HepG2 (cell line): ENCODE results near the gene FAM89B. TPM values are rescaled to one million over a fixed set of nuclear protein-coding genes. Genes with fewer than 3 reads are reported as not detected.

ENCODE experiments used
- ATAC-seq: fragments of 200-7000 bp; cut with Tn5 transposase; 3 replicates; pipeline ENCODE4 v1.9.1; 2020; ENCODE audit warnings: mild to moderate bottlenecking, moderate library complexity
- BruUV-seq: library from RNA; stranded (reverse); fragments of 400-500 nt; replicated peaks from 2 replicates; lab custom pipeline; 2021; lab: Mats Ljungman, UMichigan
- CTCF ChIA-PET: fragments of 300-600 bp; formaldehyde crosslinking; extraction: SDS; loops from one replicate; lab custom pipeline; 2021; ENCODE audit warnings: low total read pairs, inconsistent platforms, low intra/inter-chr PET ratio; lab: Yijun Ruan, JAX
- POLR2A ChIA-PET: fragments of 350-600 bp; sonication (Branson Sonifier 250); formaldehyde crosslinking; loops from one replicate; lab custom pipeline; 2020; ENCODE audit warnings: antibody characterized with exemption, inconsistent platforms; lab: Yijun Ruan, JAX
- DNase-seq: peaks from one replicate; pipeline ENCODE4 v3.0.0-alpha.2; 2015; ENCODE audit warnings: low spot score
- FAIRE-seq: peaks from 3 replicates; lab custom pipeline; 2011; peaks lifted over from hg19 to GRCh38; lab: Jason Lieb, UNC
- H2AFZ ChIP-seq: one replicate; pipeline ENCODE4 v1.6.1; 2011; ENCODE audit warnings: low read length, inconsistent platforms
- H3K27ac ChIP-seq: fragments of 300-600 bp; 3 replicates; pipeline ENCODE4 v1.8.0; 2011; ENCODE audit warnings: mixed run types, mild to moderate bottlenecking, mixed read lengths, low read length, inconsistent platforms; ENCODE audit not compliant: insufficient read depth; ENCODE audit errors: extremely low read length
- H3K27me3 ChIP-seq, 2 experiments: fragments of 200-600 bp in 1 of 2; 2 replicates in 1 of 2; 3 replicates in 1 of 2; pipeline versions ENCODE4 v1.6.0 to v1.8.0; 2011; ENCODE audit warnings: low read length in 2 of 2, mild to moderate bottlenecking in 2 of 2, moderate library complexity in 2 of 2, inconsistent platforms in 1 of 2; ENCODE audit not compliant: insufficient read depth in 2 of 2, control insufficient read depth in 1 of 2
- H3K36me3 ChIP-seq, 2 experiments: fragments of 200-600 bp in 1 of 2; replicated peaks in 1 of 2; 2 replicates in 1 of 2; 3 replicates in 1 of 2; pipeline versions ENCODE4 v1.5.1 to v1.8.0; 2011; ENCODE audit warnings: low read length in 2 of 2, inconsistent platforms in 1 of 2; ENCODE audit not compliant: insufficient read depth in 2 of 2, control insufficient read depth in 1 of 2
- H3K4me1 ChIP-seq: 2 replicates; pipeline ENCODE4 v1.5.1; 2012; ENCODE audit warnings: low read length, inconsistent platforms; ENCODE audit not compliant: insufficient read depth
- H3K4me2 ChIP-seq: 2 replicates; pipeline ENCODE4 v1.6.0; 2011; ENCODE audit warnings: low read depth, low read length, inconsistent platforms
- H3K4me3 ChIP-seq, 3 experiments: fragments of 200-600 bp in 1 of 3; sonication (generic), shearing (Covaris generic) in 1 of 3; replicated peaks in 1 of 3; 2 replicates each; pipeline ENCODE4 v1.5.1; 2011 to 2016; ENCODE audit warnings: low read length in 3 of 3, inconsistent platforms in 2 of 3, low read depth in 2 of 3, mild to moderate bottlenecking in 2 of 3, control low read depth in 1 of 3, mixed read lengths in 1 of 3; ENCODE audit not compliant: insufficient read depth in 1 of 3
- H3K79me2 ChIP-seq: one replicate; pipeline ENCODE4 v1.6.1; 2011; ENCODE audit warnings: low read length, inconsistent platforms; ENCODE audit not compliant: insufficient read depth
- H3K9ac ChIP-seq: 2 replicates; pipeline ENCODE4 v1.6.0; 2011; ENCODE audit warnings: mild to moderate bottlenecking, low read depth, low read length, inconsistent platforms; ENCODE audit not compliant: insufficient read depth
- H3K9me3 ChIP-seq: 2 replicates; pipeline ENCODE4 v1.5.1; 2012; ENCODE audit warnings: mild to moderate bottlenecking, low read length
- H4K20me1 ChIP-seq: 2 replicates; pipeline ENCODE4 v1.6.0; 2011; ENCODE audit warnings: inconsistent platforms, mild to moderate bottlenecking, low read length, moderate library complexity; ENCODE audit not compliant: insufficient read depth
- CEBPB ChIP-seq: IDR thresholded peaks from 2 replicates; pipeline ENCODE4 v1.6.1; 2011; ENCODE audit warnings: low read depth, low read length, improper control_type of control experiment, borderline replicate concordance
- ETV5 ChIP-seq: IDR thresholded peaks from 2 replicates; pipeline ENCODE4 v1.6.1; 2018; ENCODE audit warnings: missing biosample characterization, missing genetic modification reagents, inconsistent platforms, borderline replicate concordance
- GATAD2A ChIP-seq: IDR thresholded peaks from 2 replicates; pipeline ENCODE4 v1.6.1; 2016
- GLI4 ChIP-seq: sonication (generic); formaldehyde crosslinking; IDR thresholded peaks from 2 replicates; pipeline ENCODE4 v1.5.1; 2020; ENCODE audit warnings: missing genetic modification reagents, mild to moderate bottlenecking, moderate library complexity, borderline replicate concordance
- NKX3-1 ChIP-seq: sonication (generic); formaldehyde crosslinking; IDR thresholded peaks from 2 replicates; pipeline ENCODE4 v1.5.0; 2020; ENCODE audit warnings: missing genetic modification reagents
- NR2F6 ChIP-seq, 2 experiments: IDR thresholded peaks; 2 replicates each; pipeline ENCODE4 v1.6.1; 2016; ENCODE audit warnings: antibody characterized with exemption in 1 of 2, mild to moderate bottlenecking in 1 of 2
- SAP130 ChIP-seq: IDR thresholded peaks from 2 replicates; pipeline ENCODE4 v1.6.1; 2016; ENCODE audit warnings: low read depth
- SOX13 ChIP-seq, 3 experiments: fragments of 450-650 bp in 1 of 3; sonication (generic) in 1 of 3; formaldehyde crosslinking in 1 of 3; IDR thresholded peaks in 2 of 3; conservative IDR thresholded peaks in 1 of 3; 2 replicates each; pipeline versions ENCODE4 v1.5.0 to v1.6.1; 2016 to 2020; ENCODE audit warnings: antibody characterized with exemption in 1 of 3, mild to moderate bottlenecking in 1 of 3, missing compliant biosample characterization in 1 of 3, missing genetic modification reagents in 1 of 3, moderate library complexity in 1 of 3
- STAT5B ChIP-seq: sonication (generic); formaldehyde crosslinking; IDR thresholded peaks from 2 replicates; pipeline ENCODE4 v1.4.0; 2020; ENCODE audit warnings: missing genetic modification reagents
- ZFP36 ChIP-seq: fragments of 150-350 bp; IDR thresholded peaks from 2 replicates; pipeline ENCODE4 v1.6.1; 2018; ENCODE audit warnings: borderline replicate concordance, low read length, low read depth; ENCODE audit not compliant: partially characterized antibody
- ZMYM4 ChIP-seq: sonication (generic); formaldehyde crosslinking; IDR thresholded peaks from 2 replicates; pipeline ENCODE4 v1.8.1; 2023; ENCODE audit warnings: mild to moderate bottlenecking, missing genetic modification reagents
- ZNF326 ChIP-seq: sonication (generic); formaldehyde crosslinking; IDR thresholded peaks from 2 replicates; pipeline ENCODE4 v1.4.0; 2020; ENCODE audit warnings: missing genetic modification reagents, borderline replicate concordance
- ZNF350 ChIP-seq: sonication (generic); formaldehyde crosslinking; IDR thresholded peaks from 2 replicates; pipeline ENCODE4 v1.4.0; 2020; ENCODE audit warnings: mild to moderate bottlenecking, low read depth, missing genetic modification reagents, borderline replicate concordance
- ZNF567 ChIP-seq: sonication (generic); formaldehyde crosslinking; IDR thresholded peaks from 2 replicates; pipeline ENCODE4 v1.8.1; 2023; ENCODE audit warnings: mild to moderate bottlenecking, missing genetic modification reagents, borderline replicate concordance
- ZNF746 ChIP-seq: sonication (generic); formaldehyde crosslinking; IDR thresholded peaks from 2 replicates; pipeline ENCODE4 v1.8.0; 2022; ENCODE audit warnings: mild to moderate bottlenecking, missing genetic modification reagents
- ZSCAN25 ChIP-seq: sonication (generic); formaldehyde crosslinking; IDR thresholded peaks from 2 replicates; pipeline ENCODE4 v1.8.0; 2022; ENCODE audit warnings: mild to moderate bottlenecking, missing genetic modification reagents
- WGBS: methylation state at CpG from one replicate; pipeline ENCODE4 v1.1.6; 2017; ENCODE audit warnings: low lambda C conversion rate; 5-methylcytosine and 5-hydroxymethylcytosine counted together
- in situ Hi-C: cut with HindIII; loops from 2 replicates; pipeline ENCODE4 v1.10.0; 2017; ENCODE audit warnings: low pct_unique_long_range_greater_than_20kb; ENCODE audit not compliant: extremely low pct_ligation_motif_present
- intact Hi-C: fragments of 100-400 bp; cut with micrococcal nuclease; formaldehyde crosslinking; loops from one replicate; pipeline ENCODE4 v1.10.0; 2022; ENCODE audit not compliant: unreplicated experiment
- polyA plus RNA-seq, 8 experiments: library from polyadenylated mRNA; depleted of rRNA in 3 of 8; stranded (reverse) in 7 of 8; unstranded in 1 of 8; fragments of >200 nt; fragmentation: Illumina TruSeq in 4 of 8; extraction: Trizol in 4 of 8; gene quantifications; 2 replicates each; pipeline versions ENCODE4 v1.2.1 to v1.2.3, GENCODE V29; 2011 to 2016; ENCODE audit warnings: low read depth in 4 of 8, missing spikeins in 1 of 8, mixed read lengths in 1 of 8; ENCODE audit not compliant: insufficient read depth in 1 of 8
- total RNA-seq, 5 experiments: library from RNA; depleted of rRNA; stranded (reverse); fragments of >200 nt; fragmentation: Illumina TruSeq; extraction: Trizol; gene quantifications; 2 replicates each; pipeline ENCODE4 v1.2.3, GENCODE V29; 2016; ENCODE audit warnings: low read depth in 1 of 5
- TF ChIP-seq, protein P1 (sequence below): IDR thresholded peaks from 2 replicates; pipeline ENCODE4 v1.6.1; 2016; ENCODE audit warnings: mild to moderate bottlenecking, missing biosample characterization, missing genetic modification reagents
- TF ChIP-seq, protein P2 (sequence below): sonication (generic); formaldehyde crosslinking; IDR thresholded peaks from 2 replicates; pipeline ENCODE4 v1.5.1; 2020; ENCODE audit warnings: mild to moderate bottlenecking, missing genetic modification reagents

FAM89B gene
- total and polyA plus RNA-seq, 2 of the 13 experiments (the other 11 are each of a cell fraction or from before 2014, with no cell fraction given): 5.7 to 8.0 TPM

- ChIA-PET CTCF (no interaction called here), POLR2A (interaction anchor here (1.2 to 3.4 kb wide), 11 partner anchors 9 to 137 kb away, joined by 4 to 34 read pairs (median 7); partner anchors contain the start of genes EHBP1L1, FAM89B, MALAT1 and NEAT1)
- H3K9me3 ChIP-seq: no peaks in the 10 kb centered on the region
- no peak overlapping the region for H2AFZ ChIP-seq
- intact Hi-C loops: loop anchor here (2.0 kb wide), 1 partner anchor 19 kb away; no protein-coding TSS in a partner anchor
- FAIRE-seq (no peak), DNase-seq (peak; percentile 64), ATAC-seq (peak; percentile 2; the same call in 1 of the 3 replicates)
- no TSS peak for BruUV-seq
- H3K4me3 ChIP-seq: peak overlapping the region in 2 of 3 experiments; percentile 6 to 9; a peak in 1 of 6 replicates
- peaks cover under 1% of the 10 kb centered on the region; the same call in 1 of the 2 replicates for H4K20me1 ChIP-seq
- 4% methylated on average over 5 of the region's 5 CpGs for WGBS
- in situ Hi-C loops: loop anchor here (10.0 kb wide), 1 partner anchor 295 kb away; the partner anchor contains the start of gene CFL1
- peak overlapping the region; percentile 89; the same call in 1 of the 2 replicates for H3K9ac ChIP-seq
- no peaks in the 10 kb centered on the region for H3K27me3 ChIP-seq
- H3K4me1 ChIP-seq: peaks cover 70% of the 10 kb centered on the region
- H3K27ac ChIP-seq: no peak overlapping the region
- H3K36me3 ChIP-seq: no peaks in the 10 kb centered on the region
- H3K4me2 ChIP-seq: peak overlapping the region; percentile 97
- H3K79me2 ChIP-seq: peaks cover 8% of the 10 kb centered on the region
- TF ChIP-seq ZFP36 (no peak), SAP130 (peak; percentile 36; the same call in 1 of the 2 replicates), NR2F6 (IDR thresholded peaks at IDR 0.05) (no peak), NR2F6 (CRISPR knock-in tag; IDR thresholded peaks at IDR 0.05) (0 out of 2 replicates have a peak, but pooled peaks have one; percentile 24), ZMYM4 (CRISPR knock-in tag) (no peak), ETV5 (CRISPR knock-in tag) (peak; percentile 28; the same call in 1 of the 2 replicates), ZNF567 (CRISPR knock-in tag) (0 out of 2 replicates have a peak, but pooled peaks have one; percentile 44), GLI4 (no peak), STAT5B (CRISPR knock-in tag) (no peak), ZSCAN25 (CRISPR knock-in tag) (peak; percentile 90), ZNF350 (CRISPR knock-in tag) (0 out of 2 replicates have a peak, but pooled peaks have one; percentile 34), ZNF746 (CRISPR knock-in tag) (no peak), ZNF326 (CRISPR knock-in tag) (no peak), GATAD2A (0 out of 2 replicates have a peak, but pooled peaks have one; percentile 24), CEBPB (no peak), NKX3-1 (CRISPR knock-in tag) (no peak), SOX13 (IDR thresholded peaks at IDR 0.05) (no peak), SOX13 (CRISPR knock-in tag; conservative IDR thresholded peaks at IDR 0.05 in 1 of 2, IDR thresholded peaks at IDR 0.05 in 1 of 2) (0 out of 4 replicates have a peak, but pooled peaks of 1 of the 2 experiments have one; percentile 14)
- TF ChIP-seq, protein P1, sequence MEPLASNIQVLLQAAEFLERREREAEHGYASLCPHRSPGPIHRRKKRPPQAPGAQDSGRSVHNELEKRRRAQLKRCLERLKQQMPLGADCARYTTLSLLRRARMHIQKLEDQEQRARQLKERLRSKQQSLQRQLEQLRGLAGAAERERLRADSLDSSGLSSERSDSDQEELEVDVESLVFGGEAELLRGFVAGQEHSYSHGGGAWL (CRISPR knock-in tag): 0 out of 2 replicates have a peak, but pooled peaks have one; percentile 12
- TF ChIP-seq, protein P2, sequence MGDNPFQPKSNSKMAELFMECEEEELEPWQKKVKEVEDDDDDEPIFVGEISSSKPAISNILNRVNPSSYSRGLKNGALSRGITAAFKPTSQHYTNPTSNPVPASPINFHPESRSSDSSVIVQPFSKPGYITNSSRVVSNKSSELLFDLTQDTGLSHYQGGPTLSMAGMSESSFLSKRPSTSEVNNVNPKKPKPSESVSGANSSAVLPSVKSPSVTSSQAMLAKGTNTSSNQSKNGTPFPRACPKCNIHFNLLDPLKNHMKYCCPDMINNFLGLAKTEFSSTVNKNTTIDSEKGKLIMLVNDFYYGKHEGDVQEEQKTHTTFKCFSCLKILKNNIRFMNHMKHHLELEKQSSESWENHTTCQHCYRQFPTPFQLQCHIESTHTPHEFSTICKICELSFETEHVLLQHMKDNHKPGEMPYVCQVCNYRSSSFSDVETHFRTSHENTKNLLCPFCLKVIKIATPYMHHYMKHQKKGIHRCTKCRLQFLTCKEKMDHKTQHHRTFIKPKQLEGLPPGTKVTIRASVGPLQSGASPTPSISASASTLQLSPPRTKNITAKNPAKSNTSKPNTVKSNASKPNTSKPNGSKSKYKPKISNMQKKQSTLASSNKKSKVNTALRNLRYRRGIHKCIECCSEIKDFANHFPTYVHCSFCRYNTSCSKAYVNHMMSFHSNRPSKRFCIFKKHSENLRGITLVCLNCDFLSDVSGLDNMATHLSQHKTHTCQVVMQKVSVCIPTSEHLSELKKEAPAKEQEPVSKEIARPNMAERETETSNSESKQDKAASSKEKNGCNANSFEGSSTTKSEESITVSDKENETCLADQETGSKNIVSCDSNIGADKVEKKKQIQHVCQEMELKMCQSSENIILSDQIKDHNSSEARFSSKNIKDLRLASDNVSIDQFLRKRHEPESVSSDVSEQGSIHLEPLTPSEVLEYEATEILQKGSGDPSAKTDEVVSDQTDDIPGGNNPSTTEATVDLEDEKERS (CRISPR knock-in tag): peak; percentile 38; the same call in 1 of the 2 replicates
These were observed 12.3 kb upstream of the FAM89B start for GRCh38 chr11:65559951-65560537.
